Measurements from ENCODE around the gene NKAIN1.

- TF ChIP-seq, protein P1, sequence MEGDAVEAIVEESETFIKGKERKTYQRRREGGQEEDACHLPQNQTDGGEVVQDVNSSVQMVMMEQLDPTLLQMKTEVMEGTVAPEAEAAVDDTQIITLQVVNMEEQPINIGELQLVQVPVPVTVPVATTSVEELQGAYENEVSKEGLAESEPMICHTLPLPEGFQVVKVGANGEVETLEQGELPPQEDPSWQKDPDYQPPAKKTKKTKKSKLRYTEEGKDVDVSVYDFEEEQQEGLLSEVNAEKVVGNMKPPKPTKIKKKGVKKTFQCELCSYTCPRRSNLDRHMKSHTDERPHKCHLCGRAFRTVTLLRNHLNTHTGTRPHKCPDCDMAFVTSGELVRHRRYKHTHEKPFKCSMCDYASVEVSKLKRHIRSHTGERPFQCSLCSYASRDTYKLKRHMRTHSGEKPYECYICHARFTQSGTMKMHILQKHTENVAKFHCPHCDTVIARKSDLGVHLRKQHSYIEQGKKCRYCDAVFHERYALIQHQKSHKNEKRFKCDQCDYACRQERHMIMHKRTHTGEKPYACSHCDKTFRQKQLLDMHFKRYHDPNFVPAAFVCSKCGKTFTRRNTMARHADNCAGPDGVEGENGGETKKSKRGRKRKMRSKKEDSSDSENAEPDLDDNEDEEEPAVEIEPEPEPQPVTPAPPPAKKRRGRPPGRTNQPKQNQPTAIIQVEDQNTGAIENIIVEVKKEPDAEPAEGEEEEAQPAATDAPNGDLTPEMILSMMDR (optimal IDR thresholded peaks at IDR 0.05 in 1 of 3, IDR thresholded peaks at IDR 0.05 in 1 of 3, conservative IDR thresholded peaks at IDR 0.05 in 1 of 3; ENCODE audit: extremely low read depth in 1 of 3, insufficient read depth in 2 of 3, low read length in 3 of 3): no peak
- TF ChIP-seq EZH2 (IDR thresholded peaks at IDR 0.05; ENCODE audit: low read length): no peak
Measured at GRCh38 chr1:31142406-31142805, 97.3 kb downstream of the NKAIN1 start.
